ENCODE data around the gene EEF1G. TPM values are rescaled to one million over a fixed set of nuclear protein-coding genes. Genes with fewer than 3 reads are reported as not detected.
"Not testable (repeated sequence)": the region's sequence is repeated elsewhere in the genome, so short reads cannot be mapped to it uniquely, and the experiment has no call there.

EEF1G gene
- total RNA-seq, result 1,000 to 10,000 TPM; 1,956 to 1,989 TPM

- ChIA-PET CTCF (interaction anchor here (0.6 to 4.4 kb wide), 12 partner anchors 16 to 236 kb away, joined by 3 to 30 read pairs (median 4); partner anchors contain the start of genes ASRGL1, B3GAT3 and TUT1), POLR2A (interaction anchor here (0.6 to 3.3 kb wide), 24 partner anchors 10 to 268 kb away, joined by 3 to 33 read pairs (median 5); partner anchors contain the start of genes B3GAT3, C11orf98, CSKMT and GANAB)
- DNase-seq, result peak; percentile 99
- intact Hi-C loops (cut with micrococcal nuclease), result loop anchor here (1.0 to 2.0 kb wide), 5 partner anchors 13 to 49 kb away; partner anchors contain the start of gene TUT1
- no peaks in the 10 kb centered on the region for H3K9me3 Mint-ChIP-seq
- H3K27me3 Mint-ChIP-seq, result no peaks in the 10 kb centered on the region
- peak within 1 kb of the TSS; percentile 93 for H3K4me3 Mint-ChIP-seq
- peaks cover 52% of the 10 kb centered on the region for H3K36me3 Mint-ChIP-seq
- peak within 1 kb of the TSS; percentile 96 for H3K27ac Mint-ChIP-seq
- H3K4me1 Mint-ChIP-seq (ENCODE audit: low read depth), result peaks cover 50% of the 10 kb centered on the region
Measured at GRCh38 chr11:62573592-62574362, at the start of gene EEF1G. Gene EEF1G, minus strand, starts transcription at chr11:62573891. Its CDS starts 49 bp downstream, at chr11:62573842.

- Mint-ChIP-seq H3K4me3 (peak overlapping the region; percentile 97), H3K36me3 (peaks cover 28% of the 10 kb centered on the region), H3K27ac (peak overlapping the region; percentile 93), H3K4me1 (ENCODE audit: low read depth) (peaks cover 22% of the 10 kb centered on the region), H3K27me3 (no peaks in the 10 kb centered on the region), H3K9me3 (no peaks in the 10 kb centered on the region)
- CTCF ChIA-PET, result interaction anchor here (0.7 to 3.0 kb wide), 11 partner anchors 10 to 198 kb away, joined by 3 to 31 read pairs (median 4); partner anchors contain the start of genes EML3, INTS5, LBHD1 and ROM1
- no peak for DNase-seq
- intact Hi-C loops (cut with micrococcal nuclease), result loop anchor here (1.0 to 2.0 kb wide), 7 partner anchors 9 to 258 kb away; partner anchors contain the start of genes C11orf98, CSKMT, GANAB and ROM1
- POLR2A ChIA-PET, result interaction anchor here (0.6 to 3.8 kb wide), 12 partner anchors 9 to 233 kb away, joined by 3 to 30 read pairs (median 4); partner anchors contain the start of genes C11orf98, CSKMT, EML3 and GANAB
Measured at GRCh38 chr11:62622476-62623089, 48.9 kb upstream of the EEF1G start.

- H3K9me3 Mint-ChIP-seq, result no peaks in the 10 kb centered on the region
- H3K4me3 Mint-ChIP-seq, result peak within 1 kb of the TSS; percentile 97
- H3K27ac Mint-ChIP-seq, result peak within 1 kb of the TSS; percentile 96
- intact Hi-C loops (cut with micrococcal nuclease), result loop anchor here (1.0 to 2.0 kb wide), 7 partner anchors 9 to 259 kb away; partner anchors contain the start of genes C11orf98, CSKMT, GANAB and ROM1
- peaks cover 22% of the 10 kb centered on the region for H3K36me3 Mint-ChIP-seq
- POLR2A ChIA-PET, result interaction anchor here (0.6 to 3.8 kb wide), 19 partner anchors 9 to 234 kb away, joined by 3 to 30 read pairs (median 4); partner anchors contain the start of genes C11orf98, CSKMT, EEF1G and EML3
- DNase-seq, result peak; percentile 98
- H3K27me3 Mint-ChIP-seq, result no peaks in the 10 kb centered on the region
- peaks cover 22% of the 10 kb centered on the region for H3K4me1 Mint-ChIP-seq (ENCODE audit: low read depth)
- CTCF ChIA-PET, result interaction anchor here (0.7 to 3.0 kb wide), 14 partner anchors 9 to 197 kb away, joined by 3 to 31 read pairs (median 4); partner anchors contain the start of genes C11orf98, CSKMT, EEF1G and EML3
Measured at GRCh38 chr11:62621567-62622470, 48.1 kb upstream of the EEF1G start, which contains the start of gene B3GAT3. Gene B3GAT3, minus strand, starts transcription at chr11:62621986. Its CDS starts 39 bp downstream, at chr11:62621947.

GRCh38 chr11:62621027-62621566, 47.4 kb upstream of the EEF1G start:
- ChIA-PET CTCF (interaction anchor here (0.9 to 3.0 kb wide), 9 partner anchors 9 to 165 kb away, joined by 3 to 31 read pairs (median 6); partner anchors contain the start of genes C11orf98, CSKMT, EEF1G and EML3), POLR2A (interaction anchor here (0.6 to 3.8 kb wide), 15 partner anchors 8 to 220 kb away, joined by 3 to 30 read pairs (median 4); partner anchors contain the start of genes C11orf98, CSKMT, EEF1G and EML3)
- peak overlapping the region; percentile 97 for H3K4me3 Mint-ChIP-seq
- H3K27ac Mint-ChIP-seq, result peak overlapping the region; percentile 96
- H3K27me3 Mint-ChIP-seq, result no peaks in the 10 kb centered on the region
- intact Hi-C loops (cut with micrococcal nuclease), result no loop called here
- H3K36me3 Mint-ChIP-seq, result peaks cover 22% of the 10 kb centered on the region
- peaks cover 25% of the 10 kb centered on the region for H3K4me1 Mint-ChIP-seq (ENCODE audit: low read depth)
- no peaks in the 10 kb centered on the region for H3K9me3 Mint-ChIP-seq
- DNase-seq, result no peak

GRCh38 chr11:62616957-62617356, 43.3 kb upstream of the EEF1G start:
- POLR2A ChIA-PET, result interaction anchor here (0.6 to 1.3 kb wide), 2 partner anchors 15 to 23 kb away, joined by 3 read pairs; partner anchors contain the start of gene MTA2
- intact Hi-C loops (cut with micrococcal nuclease); H3K27ac Mint-ChIP-seq; CTCF ChIA-PET; H3K4me3 Mint-ChIP-seq; H3K27me3 Mint-ChIP-seq; H3K9me3 Mint-ChIP-seq; DNase-seq: not testable (repeated sequence)
- Mint-ChIP-seq H3K36me3 (peaks cover 18% of the 10 kb centered on the region), H3K4me1 (ENCODE audit: low read depth) (peaks cover 35% of the 10 kb centered on the region)

- no peaks in the 10 kb centered on the region for H3K9me3 Mint-ChIP-seq
- intact Hi-C loops (cut with micrococcal nuclease), result no loop called here
- H3K4me3 Mint-ChIP-seq, result no peak overlapping the region
- CTCF ChIA-PET, result no interaction called here
- no peak overlapping the region for H3K27ac Mint-ChIP-seq
- no peak for DNase-seq
- H3K27me3 Mint-ChIP-seq, result no peaks in the 10 kb centered on the region
- peaks cover 37% of the 10 kb centered on the region for H3K4me1 Mint-ChIP-seq (ENCODE audit: low read depth)
- peaks cover 17% of the 10 kb centered on the region for H3K36me3 Mint-ChIP-seq
- POLR2A ChIA-PET, result no interaction called here
Measured at GRCh38 chr11:62615521-62615920, 41.8 kb upstream of the EEF1G start.

GRCh38 chr11:62614275-62614674, 40.6 kb upstream of the EEF1G start:
- intact Hi-C loops (cut with micrococcal nuclease), result loop anchor here (5.0 kb wide), 2 partner anchors 78 to 228 kb away; no protein-coding TSS in a partner anchor
- CTCF ChIA-PET, result interaction anchor here (1.8 kb wide), 1 partner anchor 51 kb away, joined by 6 read pairs; the partner anchor contains the start of genes C11orf98 and CSKMT
- Mint-ChIP-seq H3K36me3 (peaks cover 26% of the 10 kb centered on the region), H3K27me3 (no peaks in the 10 kb centered on the region), H3K4me3 (no peak overlapping the region), H3K4me1 (ENCODE audit: low read depth) (peaks cover 39% of the 10 kb centered on the region), H3K9me3 (no peaks in the 10 kb centered on the region), H3K27ac (peak overlapping the region; percentile 72)
- DNase-seq, result peak; percentile 75
- POLR2A ChIA-PET, result interaction anchor here (1.8 kb wide), 1 partner anchor 22 kb away, joined by 6 read pairs; the partner anchor contains the start of gene TUT1

- Mint-ChIP-seq H3K9me3 (no peaks in the 10 kb centered on the region), H3K27ac (peak overlapping the region; percentile 86), H3K36me3 (peaks cover 27% of the 10 kb centered on the region), H3K27me3 (no peaks in the 10 kb centered on the region), H3K4me3 (peak overlapping the region; percentile 49), H3K4me1 (ENCODE audit: low read depth) (peaks cover 40% of the 10 kb centered on the region)
- ChIA-PET CTCF (interaction anchor here (0.6 to 2.4 kb wide), 6 partner anchors 8 to 52 kb away, joined by 3 to 18 read pairs (median 4); partner anchors contain the start of genes B3GAT3, C11orf98, CSKMT and MTA2), POLR2A (interaction anchor here (0.6 to 4.3 kb wide), 6 partner anchors 8 to 161 kb away, joined by 3 to 38 read pairs (median 5); partner anchors contain the start of genes B3GAT3, C11orf98, CSKMT and MTA2)
- intact Hi-C loops (cut with micrococcal nuclease), result loop anchor here (1.0 to 5.0 kb wide), 6 partner anchors 9 to 243 kb away; partner anchors contain the start of genes C11orf98, CSKMT and GANAB
- DNase-seq, result no peak
Measured at GRCh38 chr11:62613291-62613778, 39.6 kb upstream of the EEF1G start.

- Mint-ChIP-seq H3K9me3 (no peaks in the 10 kb centered on the region), H3K27me3 (no peaks in the 10 kb centered on the region), H3K36me3 (peaks cover 30% of the 10 kb centered on the region), H3K27ac (peak within 1 kb of the TSS; percentile 95), H3K4me3 (peak within 1 kb of the TSS; percentile 90), H3K4me1 (ENCODE audit: low read depth) (peaks cover 45% of the 10 kb centered on the region)
- POLR2A ChIA-PET, result interaction anchor here (0.6 to 4.3 kb wide), 11 partner anchors 9 to 162 kb away, joined by 3 to 38 read pairs (median 6); partner anchors contain the start of genes B3GAT3, C11orf98, CSKMT and GANAB
- DNase-seq, result peak; percentile 90
- CTCF ChIA-PET, result interaction anchor here (0.6 to 2.4 kb wide), 22 partner anchors 9 to 193 kb away, joined by 3 to 31 read pairs (median 4); partner anchors contain the start of genes B3GAT3, C11orf98, CSKMT and EEF1G
- intact Hi-C loops (cut with micrococcal nuclease), result loop anchor here (1.0 to 5.0 kb wide), 7 partner anchors 10 to 244 kb away; partner anchors contain the start of genes C11orf98, CSKMT and GANAB
Measured at GRCh38 chr11:62612366-62613290, 38.9 kb upstream of the EEF1G start, which contains the start of the genes EML3 and ROM1. Gene EML3, minus strand, starts transcription at chr11:62612775. Its CDS starts 318 bp downstream, at chr11:62612457. Gene ROM1, plus strand, starts transcription at chr11:62613257. Its CDS starts 25 bp downstream, at chr11:62613282.
